SK-N-SH treated with all-trans-retinoic acid at 6 μM for 48 hours (cell line): ENCODE data around the gene PTPRD.

ENCODE experiments used
- ATAC-seq: fragments of 200-7000 bp; cut with Tn5 transposase; 3 replicates; pipeline ENCODE4 v1.9.1; 2020; ENCODE audit warnings: mild to moderate bottlenecking, moderate library complexity
- ARNTL ChIP-seq: fragments of 450-650 bp; formaldehyde crosslinking; IDR thresholded peaks from 2 replicates; pipeline ENCODE4 v1.5.0; 2020; ENCODE audit warnings: low read depth, mild to moderate bottlenecking, moderate library complexity, borderline replicate concordance
- BACH2 ChIP-seq: fragments of 250-450 bp; sonication (Bioruptor Pico); IDR thresholded peaks from 2 replicates; pipeline ENCODE4 v1.9.0; 2021; ENCODE audit warnings: mild to moderate bottlenecking, borderline replicate concordance
- CSDC2 ChIP-seq: fragments of 250-450 bp; sonication (Bioruptor Pico); IDR thresholded peaks from 2 replicates; pipeline ENCODE4 v1.5.0; 2020; ENCODE audit warnings: mild to moderate bottlenecking, moderate library complexity
- ESRRG ChIP-seq: fragments of 250-450 bp; sonication (Bioruptor Pico); IDR thresholded peaks from 2 replicates; pipeline ENCODE4 v1.6.1; 2021; ENCODE audit warnings: mild to moderate bottlenecking
- GLIS3 ChIP-seq: fragments of 250-450 bp; sonication (Bioruptor Pico); IDR thresholded peaks from 2 replicates; pipeline ENCODE4 v1.5.0; 2020; ENCODE audit warnings: mild to moderate bottlenecking, moderate library complexity
- ISL1 ChIP-seq: fragments of 250-450 bp; sonication (Bioruptor Pico); IDR thresholded peaks from 2 replicates; pipeline ENCODE4 v2.1.2; 2022; ENCODE audit warnings: mild to moderate bottlenecking, moderate library complexity
- OSR1 ChIP-seq: fragments of 250-450 bp; sonication (Bioruptor Pico); IDR thresholded peaks from 2 replicates; pipeline ENCODE4 v1.8.0; 2022; ENCODE audit warnings: moderate library complexity, mild to moderate bottlenecking, inconsistent platforms
- PATZ1 ChIP-seq: fragments of 250-450 bp; sonication (Bioruptor Pico); IDR thresholded peaks from 2 replicates; pipeline ENCODE4 v1.8.0; 2020; ENCODE audit warnings: mild to moderate bottlenecking, moderate library complexity, borderline replicate concordance
- POU6F1 ChIP-seq: fragments of 250-450 bp; sonication (Bioruptor Pico); IDR thresholded peaks from 2 replicates; pipeline ENCODE4 v1.8.0; 2021; ENCODE audit warnings: low read depth, mild to moderate bottlenecking, moderate library complexity, borderline replicate concordance
- PPARA ChIP-seq: fragments of 250-450 bp; sonication (Bioruptor Pico); IDR thresholded peaks from 2 replicates; pipeline ENCODE4 v1.5.0; 2020; ENCODE audit warnings: mild to moderate bottlenecking, borderline replicate concordance
- RARB ChIP-seq: fragments of 250-450 bp; sonication (Bioruptor Pico); IDR thresholded peaks from 2 replicates; pipeline ENCODE4 v1.8.0; 2021; ENCODE audit warnings: mild to moderate bottlenecking, moderate library complexity
- SNAI2 ChIP-seq: fragments of 250-450 bp; sonication (Bioruptor Pico); IDR thresholded peaks from 2 replicates; pipeline ENCODE4 v1.5.0; 2020; ENCODE audit warnings: mild to moderate bottlenecking, moderate library complexity
- TCF4 ChIP-seq: fragments of 250-450 bp; sonication (Bioruptor Pico); IDR thresholded peaks from 2 replicates; pipeline ENCODE4 v1.8.0; 2021; ENCODE audit warnings: mild to moderate bottlenecking, moderate library complexity, borderline replicate concordance
- TOX ChIP-seq: fragments of 250-450 bp; sonication (Bioruptor Pico); IDR thresholded peaks from 2 replicates; pipeline ENCODE4 v1.8.0; 2021; ENCODE audit warnings: mild to moderate bottlenecking, moderate library complexity, borderline replicate concordance
- TSHZ2 ChIP-seq: fragments of 250-450 bp; sonication (Bioruptor Pico); IDR thresholded peaks from 2 replicates; pipeline ENCODE4 v1.5.0; 2020; ENCODE audit warnings: mild to moderate bottlenecking, moderate library complexity
- ZC3H10 ChIP-seq: fragments of 250-450 bp; sonication (Bioruptor Pico); IDR thresholded peaks from 2 replicates; pipeline ENCODE4 v1.5.1; 2021; ENCODE audit warnings: mild to moderate bottlenecking, moderate library complexity
- ZFP3 ChIP-seq: fragments of 250-450 bp; sonication (Bioruptor Pico); IDR thresholded peaks from 2 replicates; pipeline ENCODE4 v1.5.0; 2020; ENCODE audit warnings: mild to moderate bottlenecking, moderate library complexity
- ZFP30 ChIP-seq: fragments of 450-650 bp; formaldehyde crosslinking; IDR thresholded peaks from 2 replicates; pipeline ENCODE4 v1.5.0; 2022; ENCODE audit warnings: mild to moderate bottlenecking, moderate library complexity
- ZNF565 ChIP-seq: fragments of 450-650 bp; formaldehyde crosslinking; conservative IDR thresholded peaks from 2 replicates; pipeline ENCODE4 v1.5.0; 2020; ENCODE audit warnings: low read depth, mild to moderate bottlenecking, moderate library complexity
- ZNF70 ChIP-seq: fragments of 450-650 bp; formaldehyde crosslinking; IDR thresholded peaks from 2 replicates; pipeline ENCODE4 v1.5.0; 2020; ENCODE audit warnings: mild to moderate bottlenecking, moderate library complexity
- ZNF8 ChIP-seq: fragments of 450-650 bp; formaldehyde crosslinking; IDR thresholded peaks from 2 replicates; pipeline ENCODE4 v1.5.0; 2020; ENCODE audit warnings: mild to moderate bottlenecking, moderate library complexity
- TF ChIP-seq, protein P1 (sequence below): fragments of 250-450 bp; sonication (Bioruptor Pico); IDR thresholded peaks from 2 replicates; pipeline ENCODE4 v1.5.1; 2021; ENCODE audit warnings: mild to moderate bottlenecking, moderate library complexity
- TF ChIP-seq, protein P2 (sequence below): fragments of 250-450 bp; sonication (Bioruptor Pico); IDR thresholded peaks from 2 replicates; pipeline ENCODE4 v1.5.1; 2020; ENCODE audit warnings: low read depth, mild to moderate bottlenecking, moderate library complexity

PTPRD gene

DNA sequence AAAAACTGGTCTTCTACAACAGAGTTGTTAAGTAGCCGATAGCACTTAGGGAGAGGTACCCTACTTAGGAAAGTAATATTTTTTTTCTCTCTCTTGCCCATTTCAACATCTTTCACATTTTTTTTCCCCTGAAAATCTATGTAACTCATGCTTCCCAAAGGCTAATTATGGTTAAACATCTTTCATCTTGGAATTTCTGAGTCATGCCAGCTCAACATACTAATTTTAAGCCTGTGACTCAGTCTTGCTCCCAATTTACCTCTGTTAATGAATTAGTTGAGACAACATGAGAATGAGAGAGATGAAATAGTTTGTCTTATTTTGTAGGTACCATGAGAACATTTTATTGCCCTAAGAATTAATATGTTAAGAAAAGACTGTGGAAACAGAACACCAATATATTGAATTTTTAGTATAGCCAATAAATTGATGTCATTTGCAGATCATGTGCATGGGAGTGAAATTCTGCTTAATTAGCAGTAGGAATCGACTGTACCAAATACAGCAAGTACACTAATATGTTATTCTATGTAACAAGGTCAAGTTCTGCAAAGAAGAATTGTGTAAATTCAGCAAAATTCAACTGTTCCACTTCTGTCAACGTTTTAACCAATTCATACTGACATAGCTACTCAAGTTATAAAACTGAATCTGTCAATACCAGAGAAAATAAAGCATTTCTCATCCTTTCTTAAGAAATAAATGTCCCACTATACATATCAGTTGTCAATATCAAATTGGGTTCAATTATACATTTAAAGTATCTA, 550.0 kb downstream of the PTPRD start (continued):
- TF ChIP-seq ZFP3 (no peak), PPARA (CRISPR knock-in tag) (no peak), ZNF8 (CRISPR knock-in tag) (no peak), POU6F1 (CRISPR knock-in tag) (no peak)
- TF ChIP-seq, protein P1, sequence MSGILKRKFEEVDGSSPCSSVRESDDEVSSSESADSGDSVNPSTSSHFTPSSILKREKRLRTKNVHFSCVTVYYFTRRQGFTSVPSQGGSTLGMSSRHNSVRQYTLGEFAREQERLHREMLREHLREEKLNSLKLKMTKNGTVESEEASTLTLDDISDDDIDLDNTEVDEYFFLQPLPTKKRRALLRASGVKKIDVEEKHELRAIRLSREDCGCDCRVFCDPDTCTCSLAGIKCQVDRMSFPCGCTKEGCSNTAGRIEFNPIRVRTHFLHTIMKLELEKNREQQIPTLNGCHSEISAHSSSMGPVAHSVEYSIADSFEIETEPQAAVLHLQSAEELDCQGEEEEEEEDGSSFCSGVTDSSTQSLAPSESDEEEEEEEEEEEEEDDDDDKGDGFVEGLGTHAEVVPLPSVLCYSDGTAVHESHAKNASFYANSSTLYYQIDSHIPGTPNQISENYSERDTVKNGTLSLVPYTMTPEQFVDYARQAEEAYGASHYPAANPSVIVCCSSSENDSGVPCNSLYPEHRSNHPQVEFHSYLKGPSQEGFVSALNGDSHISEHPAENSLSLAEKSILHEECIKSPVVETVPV (CRISPR knock-in tag), result no peak

DNA sequence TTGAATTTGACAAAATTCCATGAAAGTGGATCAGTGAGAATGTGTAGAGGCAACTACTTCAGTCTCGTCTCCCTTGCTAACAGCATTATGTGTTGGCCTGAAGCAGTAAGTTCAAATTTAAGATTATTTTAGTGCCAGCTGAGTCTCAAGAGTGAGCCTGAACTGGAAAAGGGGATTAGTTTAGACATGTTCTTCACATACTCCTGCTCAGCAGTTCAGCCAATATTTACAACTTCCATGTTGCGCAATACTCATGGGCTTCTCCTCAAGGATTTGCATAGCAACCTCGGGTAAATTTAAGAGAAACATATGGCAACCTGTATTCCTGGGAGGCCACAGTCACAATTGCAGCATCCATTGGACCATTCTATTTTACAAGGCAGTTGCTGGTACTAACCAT, 553.8 kb downstream of the PTPRD start:
- no peak for ATAC-seq
- TF ChIP-seq ZC3H10 (no peak), OSR1 (CRISPR knock-in tag) (no peak), ZNF70 (CRISPR knock-in tag) (no peak), SNAI2 (CRISPR knock-in tag) (no peak), RARB (CRISPR knock-in tag) (no peak), CSDC2 (no peak), ISL1 (CRISPR knock-in tag) (no peak), BACH2 (no peak), ZFP30 (CRISPR knock-in tag) (no peak), TCF4 (CRISPR knock-in tag) (no peak), TOX (CRISPR knock-in tag) (no peak), PPARA (CRISPR knock-in tag) (no peak), GLIS3 (CRISPR knock-in tag) (no peak), ZNF8 (CRISPR knock-in tag) (no peak), PATZ1 (CRISPR knock-in tag) (no peak)
- TF ChIP-seq, protein P2, sequence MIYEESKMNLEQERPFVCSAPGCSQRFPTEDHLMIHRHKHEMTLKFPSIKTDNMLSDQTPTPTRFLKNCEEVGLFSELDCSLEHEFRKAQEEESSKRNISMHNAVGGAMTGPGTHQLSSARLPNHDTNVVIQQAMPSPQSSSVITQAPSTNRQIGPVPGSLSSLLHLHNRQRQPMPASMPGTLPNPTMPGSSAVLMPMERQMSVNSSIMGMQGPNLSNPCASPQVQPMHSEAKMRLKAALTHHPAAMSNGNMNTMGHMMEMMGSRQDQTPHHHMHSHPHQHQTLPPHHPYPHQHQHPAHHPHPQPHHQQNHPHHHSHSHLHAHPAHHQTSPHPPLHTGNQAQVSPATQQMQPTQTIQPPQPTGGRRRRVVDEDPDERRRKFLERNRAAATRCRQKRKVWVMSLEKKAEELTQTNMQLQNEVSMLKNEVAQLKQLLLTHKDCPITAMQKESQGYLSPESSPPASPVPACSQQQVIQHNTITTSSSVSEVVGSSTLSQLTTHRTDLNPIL (CRISPR knock-in tag), result no peak
- TF ChIP-seq, all 23 proteins: peak for 0

GRCh38 chr9:10055886-10056395, 556.9 kb downstream of the PTPRD start:
- TF ChIP-seq TOX (CRISPR knock-in tag) (no peak), OSR1 (CRISPR knock-in tag) (no peak), ZFP3 (no peak), SNAI2 (CRISPR knock-in tag) (no peak), ZNF70 (CRISPR knock-in tag) (no peak), ARNTL (CRISPR knock-in tag) (no peak)
- no peak for ATAC-seq

GRCh38 chr9:10054456-10054855, 558.3 kb downstream of the PTPRD start:
- no peak for ATAC-seq
- no peak for TF ChIP-seq POU6F1 (CRISPR knock-in tag)
- TF ChIP-seq ZNF565, result no peak
- TF ChIP-seq SNAI2 (CRISPR knock-in tag), result no peak
- TF ChIP-seq PPARA (CRISPR knock-in tag), result no peak
- TF ChIP-seq CSDC2, result no peak
- TF ChIP-seq OSR1 (CRISPR knock-in tag), result no peak
- TF ChIP-seq ESRRG (CRISPR knock-in tag), result no peak
- TF ChIP-seq ZFP30 (CRISPR knock-in tag), result no peak
- no peak for TF ChIP-seq TSHZ2 (CRISPR knock-in tag)
- no peak for TF ChIP-seq ZC3H10
- TF ChIP-seq TCF4 (CRISPR knock-in tag), result no peak
- no peak for TF ChIP-seq ARNTL (CRISPR knock-in tag)
- no peak for TF ChIP-seq RARB (CRISPR knock-in tag)
